Colonic mucosa (tissue), 4 donors: ENCODE data around the gene ZDHHC14. TPM values are rescaled to one million over a fixed set of nuclear protein-coding genes. Genes with fewer than 3 reads are reported as not detected.

Experiments
- DNase-seq: peaks from one replicate; pipeline ENCODE4 v3.0.0-alpha.2; 2020
- H3K27ac ChIP-seq: fragments of 200-600 bp; one replicate; pipeline ENCODE4 v1.8.0; 2021
- H3K27me3 ChIP-seq: fragments of 200-600 bp; one replicate; pipeline ENCODE4 v1.8.0; 2021
- H3K36me3 ChIP-seq: fragments of 200-600 bp; one replicate; pipeline ENCODE4 v1.8.0; 2021
- H3K4me1 ChIP-seq: fragments of 200-600 bp; one replicate; pipeline ENCODE4 v1.8.0; 2021; ENCODE audit warnings: mild to moderate bottlenecking
- H3K4me3 ChIP-seq: fragments of 200-600 bp; one replicate; pipeline ENCODE4 v1.8.0; 2021
- H3K9ac ChIP-seq, 2 donors: one replicate each; pipeline ENCODE4 v1.7.0; 2013; ENCODE audit warnings: control low read depth in 2 of 2, low read depth in 2 of 2, low read length in 2 of 2
- H3K9me3 ChIP-seq: fragments of 200-600 bp; one replicate; pipeline ENCODE4 v1.8.0; 2021
- CTCF ChIP-seq: fragments of 200-600 bp; IDR thresholded peaks from one replicate; pipeline ENCODE4 v1.8.0; 2022; ENCODE audit warnings: antibody characterized with exemption, mild to moderate bottlenecking
- intact Hi-C: fragments of 100-400 bp; cut with DNase I; formaldehyde crosslinking; loops from one replicate; pipeline ENCODE4 v1.14.1; 2022
- total RNA-seq, 2 donors: library from RNA; stranded (reverse); fragmentation: NEBNext Ultra II Directional in 1 of 2; extraction: Animal tissue kit (Norgen Biotek cat#: 25700) in 1 of 2; gene quantifications; one replicate each; pipeline ENCODE4 v1.2.1, GENCODE V29; 2021
- donor health status: healthy.
- donor health status: DM: no; HTN: no; CAD: no.
- donor health status: DM: no; HTN: no; CAD: no.

ZDHHC14 gene
- total RNA-seq, 2 donors from 2014 or later = 8.4 to 11.4 TPM

GRCh38 chr6:157535340-157536222 is 154.6 kb downstream of the ZDHHC14 start:
- Histone ChIP-seq H3K36me3 (no peaks in the 10 kb centered on the region), H3K9ac (no peak overlapping the region), H3K4me1 (peaks cover 13% of the 10 kb centered on the region), H3K9me3 (no peaks in the 10 kb centered on the region), H3K4me3 (no peak overlapping the region), H3K27me3 (no peaks in the 10 kb centered on the region), H3K27ac (peak overlapping the region; percentile 18)
- intact Hi-C loops = no loop called here
- TF ChIP-seq CTCF = no peak
- DNase-seq = no peak

- H3K9me3 ChIP-seq = no peaks in the 10 kb centered on the region
- TF ChIP-seq CTCF = no peak
- H3K4me3 ChIP-seq = no peak overlapping the region
- H3K27me3 ChIP-seq = no peaks in the 10 kb centered on the region
- H3K36me3 ChIP-seq = no peaks in the 10 kb centered on the region
- no peak overlapping the region for H3K9ac ChIP-seq
- no peak for DNase-seq
- peaks cover 13% of the 10 kb centered on the region for H3K4me1 ChIP-seq
- peak overlapping the region; percentile 18 for H3K27ac ChIP-seq
- intact Hi-C loops = no loop called here
Measured at GRCh38 chr6:157536223-157536545, 155.2 kb downstream of the ZDHHC14 start.

- H3K4me1 ChIP-seq = peaks cover 13% of the 10 kb centered on the region
- no peak overlapping the region for H3K4me3 ChIP-seq
- H3K27me3 ChIP-seq = no peaks in the 10 kb centered on the region
- H3K9me3 ChIP-seq = no peaks in the 10 kb centered on the region
- no peak for TF ChIP-seq CTCF
- H3K27ac ChIP-seq = no peak overlapping the region
- DNase-seq = no peak
- H3K36me3 ChIP-seq = no peaks in the 10 kb centered on the region
- H3K9ac ChIP-seq = no peak overlapping the region
- intact Hi-C loops = no loop called here
Measured at GRCh38 chr6:157537556-157537955, 156.6 kb downstream of the ZDHHC14 start.

- H3K4me1 ChIP-seq = peaks cover 13% of the 10 kb centered on the region
- no peak for TF ChIP-seq CTCF
Measured at GRCh38 chr6:157538168-157538567, 157.2 kb downstream of the ZDHHC14 start.

GRCh38 chr6:157538698-157539097 is 157.7 kb downstream of the ZDHHC14 start:
- no peak for TF ChIP-seq CTCF
- Histone ChIP-seq H3K4me3 (no peak overlapping the region), H3K27ac (no peak overlapping the region), H3K9me3 (no peaks in the 10 kb centered on the region), H3K27me3 (no peaks in the 10 kb centered on the region), H3K4me1 (peaks cover 13% of the 10 kb centered on the region), H3K36me3 (no peaks in the 10 kb centered on the region), H3K9ac (no peak overlapping the region)
- intact Hi-C loops = no loop called here
- DNase-seq = no peak

More at GRCh38 chr6:157538168-157538567, 157.2 kb downstream of the ZDHHC14 start:
- no peaks in the 10 kb centered on the region for H3K9me3 ChIP-seq
- intact Hi-C loops = no loop called here
- H3K4me3 ChIP-seq = no peak overlapping the region
- DNase-seq = no peak
- H3K9ac ChIP-seq = no peak overlapping the region
- H3K27ac ChIP-seq = no peak overlapping the region
- H3K36me3 ChIP-seq = no peaks in the 10 kb centered on the region
- no peaks in the 10 kb centered on the region for H3K27me3 ChIP-seq
